Activated naive CD4-positive, alpha-beta T cell treated with anti-CD3 and anti-CD28 coated beads, Interleukin-2, amount 10 ng/mL, durations not matched to agents 7 days and 5 days (primary cell): Measurements from ENCODE around the gene INPP5D.

Experiments used
- CTCF ChIA-PET: fragments of 350-600 bp; sonication (Branson Sonifier 250); formaldehyde crosslinking; loops from one replicate; lab custom pipeline; 2021; ENCODE audit warnings: antibody characterized with exemption; lab: Charles Lee
- DNase-seq: peaks from one replicate; pipeline ENCODE4 v3.0.0-alpha.2; 2020
- H3K27ac Mint-ChIP-seq: one replicate; pipeline ENCODE4 v1.8.0; 2021; ENCODE audit warnings: mild to moderate bottlenecking, moderate library complexity, mixed read lengths
- H3K27me3 Mint-ChIP-seq: one replicate; pipeline ENCODE4 v1.8.0; 2021; ENCODE audit warnings: mild to moderate bottlenecking, mixed read lengths
- H3K36me3 Mint-ChIP-seq: one replicate; pipeline ENCODE4 v1.8.0; 2021; ENCODE audit warnings: mixed read lengths
- H3K4me1 Mint-ChIP-seq: one replicate; pipeline ENCODE4 v1.8.0; 2021; ENCODE audit warnings: mixed read lengths
- H3K4me3 Mint-ChIP-seq: one replicate; pipeline ENCODE4 v1.8.0; 2021; ENCODE audit warnings: mild to moderate bottlenecking, moderate library complexity, mixed read lengths
- H3K9me3 Mint-ChIP-seq: one replicate; pipeline ENCODE4 v1.8.0; 2021; ENCODE audit warnings: mixed read lengths

The INPP5D gene

GRCh38 chr2:233203060-233203459 lies 142.9 kb downstream of the INPP5D start:
- DNase-seq: no peak
- H3K9me3 Mint-ChIP-seq: peaks cover 10% of the 10 kb centered on the region
- H3K4me3 Mint-ChIP-seq: no peak overlapping the region
- CTCF ChIA-PET: interaction anchor here (0.5 kb wide), 1 partner anchor 27 kb away, joined by 3 read pairs; no protein-coding TSS in a partner anchor
- peaks cover 66% of the 10 kb centered on the region for H3K36me3 Mint-ChIP-seq
- no peaks in the 10 kb centered on the region for H3K27me3 Mint-ChIP-seq
- peak overlapping the region; percentile 62 for H3K27ac Mint-ChIP-seq
- H3K4me1 Mint-ChIP-seq: no peaks in the 10 kb centered on the region

- CTCF ChIA-PET: no interaction called here
- Mint-ChIP-seq H3K27me3 (no peaks in the 10 kb centered on the region), H3K9me3 (peaks cover 10% of the 10 kb centered on the region), H3K4me3 (no peak overlapping the region), H3K36me3 (peaks cover 70% of the 10 kb centered on the region), H3K4me1 (peaks cover 5% of the 10 kb centered on the region), H3K27ac (no peak overlapping the region)
- no peak for DNase-seq
These were observed 144.3 kb downstream of the INPP5D start for GRCh38 chr2:233204286-233204936.

GRCh38 chr2:233208382-233209116 lies 148.4 kb downstream of the INPP5D start:
- H3K4me1 Mint-ChIP-seq: peaks cover 9% of the 10 kb centered on the region
- DNase-seq: no peak
- H3K27me3 Mint-ChIP-seq: no peaks in the 10 kb centered on the region
- H3K27ac Mint-ChIP-seq: no peak overlapping the region
- CTCF ChIA-PET: no interaction called here
- no peaks in the 10 kb centered on the region for H3K9me3 Mint-ChIP-seq
- H3K36me3 Mint-ChIP-seq: peaks cover 43% of the 10 kb centered on the region
- no peak overlapping the region for H3K4me3 Mint-ChIP-seq

- Mint-ChIP-seq H3K36me3 (peaks cover 37% of the 10 kb centered on the region), H3K4me3 (no peak overlapping the region), H3K4me1 (peaks cover 9% of the 10 kb centered on the region), H3K27me3 (no peaks in the 10 kb centered on the region), H3K27ac (no peak overlapping the region), H3K9me3 (no peaks in the 10 kb centered on the region)
- CTCF ChIA-PET: no interaction called here
- DNase-seq: no peak
These were observed 149.0 kb downstream of the INPP5D start for GRCh38 chr2:233209117-233209532.

- Mint-ChIP-seq H3K36me3 (peaks cover 36% of the 10 kb centered on the region), H3K27me3 (no peaks in the 10 kb centered on the region), H3K4me3 (no peak overlapping the region), H3K9me3 (no peaks in the 10 kb centered on the region), H3K27ac (peak overlapping the region; percentile 51), H3K4me1 (peaks cover 9% of the 10 kb centered on the region)
- CTCF ChIA-PET: no interaction called here
- no peak for DNase-seq
These were observed 149.5 kb downstream of the INPP5D start for GRCh38 chr2:233209533-233210171.

DNA sequence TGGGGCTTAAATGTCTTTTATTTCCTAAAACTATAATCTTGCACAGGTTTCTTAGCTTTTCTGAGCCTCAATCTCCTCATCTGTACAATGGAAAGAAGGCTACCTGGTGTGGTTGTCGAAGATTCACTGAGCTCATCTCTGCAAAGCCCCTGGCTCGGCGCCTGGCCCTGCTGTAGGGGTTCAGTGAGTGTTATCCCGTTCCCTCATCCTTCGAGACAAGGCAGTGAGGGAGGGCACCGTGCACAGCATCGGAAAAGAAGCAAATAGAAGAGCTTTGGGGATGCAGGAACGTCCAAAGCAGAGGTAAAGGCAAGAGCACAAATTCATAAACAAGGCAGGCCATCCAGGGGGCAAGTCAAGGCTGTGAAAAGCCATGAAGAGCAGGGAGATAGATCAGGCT lies 150.1 kb downstream of the INPP5D start:
- no peaks in the 10 kb centered on the region for H3K27me3 Mint-ChIP-seq
- no peak for DNase-seq
- CTCF ChIA-PET: no interaction called here
- H3K36me3 Mint-ChIP-seq: peaks cover 33% of the 10 kb centered on the region
- H3K9me3 Mint-ChIP-seq: no peaks in the 10 kb centered on the region
- no peak overlapping the region for H3K4me3 Mint-ChIP-seq
- H3K4me1 Mint-ChIP-seq: peaks cover 9% of the 10 kb centered on the region
- H3K27ac Mint-ChIP-seq: peak overlapping the region; percentile 3

GRCh38 chr2:233210843-233211547 lies 150.9 kb downstream of the INPP5D start:
- H3K4me1 Mint-ChIP-seq: peaks cover 9% of the 10 kb centered on the region
- peaks cover 31% of the 10 kb centered on the region for H3K36me3 Mint-ChIP-seq
- no peaks in the 10 kb centered on the region for H3K9me3 Mint-ChIP-seq
- no peak overlapping the region for H3K4me3 Mint-ChIP-seq
- DNase-seq: no peak
- CTCF ChIA-PET: no interaction called here
- H3K27ac Mint-ChIP-seq: no peak overlapping the region
- H3K27me3 Mint-ChIP-seq: no peaks in the 10 kb centered on the region

GRCh38 chr2:233211548-233211895 lies 151.4 kb downstream of the INPP5D start:
- H3K27me3 Mint-ChIP-seq: no peaks in the 10 kb centered on the region
- H3K27ac Mint-ChIP-seq: no peak overlapping the region
- peaks cover 9% of the 10 kb centered on the region for H3K4me1 Mint-ChIP-seq
- peaks cover 29% of the 10 kb centered on the region for H3K36me3 Mint-ChIP-seq
- no peak for DNase-seq
- H3K4me3 Mint-ChIP-seq: no peak overlapping the region
- CTCF ChIA-PET: no interaction called here
- no peaks in the 10 kb centered on the region for H3K9me3 Mint-ChIP-seq

DNA sequence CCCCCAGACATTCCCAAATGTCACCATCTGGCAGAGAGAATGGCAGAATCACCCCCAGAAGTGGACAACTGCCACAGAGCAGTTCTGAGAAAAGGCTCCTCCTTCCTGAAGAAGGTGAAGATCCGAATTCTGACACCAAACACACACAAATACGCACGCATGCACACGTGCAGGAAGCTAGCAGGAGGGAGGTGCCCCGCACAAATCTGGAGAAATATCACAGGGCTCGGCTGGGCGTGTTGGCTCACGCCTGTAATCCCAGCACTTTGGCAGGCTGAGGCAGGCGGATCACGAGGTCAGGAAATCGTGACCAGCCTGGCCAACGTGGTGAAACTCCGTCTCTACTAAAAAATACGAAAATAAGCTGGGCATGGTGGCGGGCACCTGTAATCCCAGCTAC lies 152.9 kb downstream of the INPP5D start:
- H3K27me3 Mint-ChIP-seq: no peaks in the 10 kb centered on the region
- H3K36me3 Mint-ChIP-seq: peaks cover 21% of the 10 kb centered on the region
- H3K27ac Mint-ChIP-seq: no peak overlapping the region
- H3K4me3 Mint-ChIP-seq: no peak overlapping the region
- CTCF ChIA-PET: no interaction called here
- H3K9me3 Mint-ChIP-seq: no peaks in the 10 kb centered on the region
- H3K4me1 Mint-ChIP-seq: peaks cover 9% of the 10 kb centered on the region
- DNase-seq: no peak

- H3K9me3 Mint-ChIP-seq: no peaks in the 10 kb centered on the region
- no peak for DNase-seq
- CTCF ChIA-PET: no interaction called here
- no peak overlapping the region for H3K27ac Mint-ChIP-seq
- peaks cover 15% of the 10 kb centered on the region for H3K36me3 Mint-ChIP-seq
- H3K4me1 Mint-ChIP-seq: peaks cover 7% of the 10 kb centered on the region
- H3K27me3 Mint-ChIP-seq: no peaks in the 10 kb centered on the region
- H3K4me3 Mint-ChIP-seq: no peak overlapping the region
These were observed 153.8 kb downstream of the INPP5D start for GRCh38 chr2:233213975-233214374.

- Mint-ChIP-seq H3K4me3 (no peak overlapping the region), H3K9me3 (no peaks in the 10 kb centered on the region), H3K4me1 (no peaks in the 10 kb centered on the region), H3K36me3 (no peaks in the 10 kb centered on the region), H3K27me3 (no peaks in the 10 kb centered on the region), H3K27ac (no peak overlapping the region)
- CTCF ChIA-PET: interaction anchor here (1.2 kb wide), 1 partner anchor 13 kb away, joined by 5 read pairs; no protein-coding TSS in a partner anchor
- no peak for DNase-seq
These were observed 157.8 kb downstream of the INPP5D start for GRCh38 chr2:233217892-233218377.

- H3K27me3 Mint-ChIP-seq: no peaks in the 10 kb centered on the region
- H3K4me3 Mint-ChIP-seq: no peak overlapping the region
- H3K36me3 Mint-ChIP-seq: no peaks in the 10 kb centered on the region
- CTCF ChIA-PET: interaction anchor here (1.2 kb wide), 1 partner anchor 13 kb away, joined by 5 read pairs; no protein-coding TSS in a partner anchor
- DNase-seq: no peak
- H3K4me1 Mint-ChIP-seq: no peaks in the 10 kb centered on the region
- no peak overlapping the region for H3K27ac Mint-ChIP-seq
- H3K9me3 Mint-ChIP-seq: no peaks in the 10 kb centered on the region
These were observed 158.7 kb downstream of the INPP5D start for GRCh38 chr2:233218836-233219235.

DNA sequence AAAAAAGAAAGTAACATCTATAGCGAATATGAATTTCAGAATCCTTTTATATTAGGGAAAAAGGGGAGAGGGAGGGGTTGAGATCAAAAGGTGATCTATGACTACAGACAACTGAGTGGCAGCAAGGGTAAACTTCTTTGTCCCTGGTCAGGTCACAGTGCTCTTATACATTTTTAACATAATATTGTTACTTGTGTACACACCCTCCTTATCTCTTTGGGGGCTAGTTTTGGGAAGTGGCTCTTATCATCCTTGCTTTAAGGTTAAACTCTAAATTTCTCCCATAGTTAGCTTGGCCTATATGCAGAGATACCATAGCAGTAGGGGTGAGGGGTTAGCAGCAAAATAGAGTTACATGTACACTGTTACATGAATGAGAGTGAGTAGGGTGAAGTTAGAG lies 159.7 kb downstream of the INPP5D start:
- Mint-ChIP-seq H3K4me1 (no peaks in the 10 kb centered on the region), H3K27ac (no peak overlapping the region), H3K27me3 (peaks cover 4% of the 10 kb centered on the region), H3K9me3 (no peaks in the 10 kb centered on the region), H3K4me3 (no peak overlapping the region), H3K36me3 (no peaks in the 10 kb centered on the region)
- CTCF ChIA-PET: no interaction called here
- DNase-seq: no peak

DNA sequence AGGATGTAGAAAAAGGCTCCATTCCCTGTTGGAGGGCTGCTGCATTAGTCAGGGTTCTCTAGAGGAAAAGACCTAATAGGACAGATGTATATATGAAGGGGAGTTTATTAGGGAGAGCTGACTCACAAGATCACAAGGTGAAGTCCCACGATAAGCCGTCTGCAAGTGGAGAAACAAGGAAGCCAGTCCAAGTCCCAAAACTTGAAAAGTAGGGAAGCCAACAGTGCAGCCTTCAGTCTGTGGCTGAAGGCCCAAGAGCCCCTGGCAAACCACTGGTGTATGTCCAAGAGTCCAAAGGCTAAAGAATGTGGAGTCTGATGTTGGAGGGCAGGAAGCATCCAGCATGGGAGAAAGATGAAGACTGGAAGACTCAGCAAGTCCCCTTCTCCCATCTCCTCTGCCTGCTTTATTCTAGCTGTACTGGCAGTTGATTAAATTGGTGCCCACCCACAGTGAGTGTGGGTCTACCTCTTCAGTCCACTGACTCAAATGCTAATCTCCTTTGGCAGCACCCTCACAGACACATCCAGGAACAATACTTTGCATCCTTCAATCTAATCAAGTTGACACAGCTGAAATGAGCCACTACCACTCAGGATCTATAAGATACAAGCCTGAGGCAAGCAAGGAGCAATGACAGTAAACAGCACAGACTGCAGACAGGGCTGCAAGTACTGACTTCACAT lies 161.4 kb downstream of the INPP5D start:
- no peak overlapping the region for H3K4me3 Mint-ChIP-seq
- DNase-seq: no peak
- CTCF ChIA-PET: no interaction called here
- no peaks in the 10 kb centered on the region for H3K36me3 Mint-ChIP-seq
- H3K27me3 Mint-ChIP-seq: peaks cover 9% of the 10 kb centered on the region
- no peaks in the 10 kb centered on the region for H3K4me1 Mint-ChIP-seq
- H3K9me3 Mint-ChIP-seq: no peaks in the 10 kb centered on the region
- no peak overlapping the region for H3K27ac Mint-ChIP-seq
